ENCODE results near the gene DLG2. TPM values are rescaled to one million over a fixed set of nuclear protein-coding genes. Genes with fewer than 3 reads are reported as not detected.

Gene DLG2
- total RNA-seq, 4 donors from 2014 or later, result 0.18 to 8.3 (median 2.5) TPM

DNA sequence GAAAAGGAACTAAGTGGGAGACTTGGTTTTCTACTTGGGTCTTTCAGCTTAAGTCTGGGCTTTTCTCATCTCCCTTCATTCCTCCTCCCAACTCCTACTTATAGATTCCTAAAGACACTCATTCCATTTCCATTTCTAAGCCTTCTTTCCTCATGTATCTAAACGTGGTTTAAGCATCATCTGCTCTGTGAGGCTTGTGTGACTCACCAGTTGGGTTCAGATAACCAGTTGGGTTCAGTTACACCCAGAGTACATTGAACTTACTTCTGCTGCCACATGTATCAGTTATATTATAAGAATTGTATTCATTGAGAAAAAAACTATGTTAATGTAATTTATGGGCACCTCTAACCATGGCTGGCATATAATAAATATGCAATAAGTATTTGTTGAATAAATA lies 1509.8 kb downstream of the DLG2 start:
- Histone ChIP-seq H3K4me3 (no peak overlapping the region), H3K9me3 (no peaks in the 10 kb centered on the region)

DNA sequence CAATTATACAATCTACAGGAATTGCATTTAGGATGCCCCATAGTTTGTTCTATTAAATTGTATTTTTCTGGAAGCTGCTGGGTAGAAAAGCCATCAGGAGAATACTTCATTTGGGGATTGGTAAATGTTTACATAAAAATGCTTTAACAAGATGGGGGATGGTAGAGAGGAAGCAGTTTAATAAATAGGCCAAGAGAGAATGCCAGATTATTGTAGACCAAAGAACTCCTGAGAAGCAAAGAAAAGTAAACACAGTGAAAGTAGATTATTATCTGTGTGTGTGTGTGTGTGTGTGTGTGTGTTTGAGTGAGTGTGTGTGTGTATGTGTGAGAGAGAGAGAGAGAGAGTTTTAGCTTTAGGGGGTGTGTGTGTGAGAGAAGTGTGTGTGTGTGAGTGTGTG lies 1520.6 kb downstream of the DLG2 start:
- TF ChIP-seq, protein P1, sequence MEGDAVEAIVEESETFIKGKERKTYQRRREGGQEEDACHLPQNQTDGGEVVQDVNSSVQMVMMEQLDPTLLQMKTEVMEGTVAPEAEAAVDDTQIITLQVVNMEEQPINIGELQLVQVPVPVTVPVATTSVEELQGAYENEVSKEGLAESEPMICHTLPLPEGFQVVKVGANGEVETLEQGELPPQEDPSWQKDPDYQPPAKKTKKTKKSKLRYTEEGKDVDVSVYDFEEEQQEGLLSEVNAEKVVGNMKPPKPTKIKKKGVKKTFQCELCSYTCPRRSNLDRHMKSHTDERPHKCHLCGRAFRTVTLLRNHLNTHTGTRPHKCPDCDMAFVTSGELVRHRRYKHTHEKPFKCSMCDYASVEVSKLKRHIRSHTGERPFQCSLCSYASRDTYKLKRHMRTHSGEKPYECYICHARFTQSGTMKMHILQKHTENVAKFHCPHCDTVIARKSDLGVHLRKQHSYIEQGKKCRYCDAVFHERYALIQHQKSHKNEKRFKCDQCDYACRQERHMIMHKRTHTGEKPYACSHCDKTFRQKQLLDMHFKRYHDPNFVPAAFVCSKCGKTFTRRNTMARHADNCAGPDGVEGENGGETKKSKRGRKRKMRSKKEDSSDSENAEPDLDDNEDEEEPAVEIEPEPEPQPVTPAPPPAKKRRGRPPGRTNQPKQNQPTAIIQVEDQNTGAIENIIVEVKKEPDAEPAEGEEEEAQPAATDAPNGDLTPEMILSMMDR (IDR thresholded peaks at IDR 0.05), result no peak
- no peak for TF ChIP-seq POLR2A (IDR thresholded peaks at IDR 0.05)
- no peak overlapping the region for H3K27ac ChIP-seq
- H3K9me3 ChIP-seq, result no peaks in the 10 kb centered on the region
- no peaks in the 10 kb centered on the region for H3K27me3 ChIP-seq
- no peaks in the 10 kb centered on the region for H3K4me1 ChIP-seq
- DNase-seq, result no peak
- no peak overlapping the region for H3K4me3 ChIP-seq
- no peaks in the 10 kb centered on the region for H3K36me3 ChIP-seq

More for the DNA sequence above, 1509.8 kb downstream of the DLG2 start:
- TF ChIP-seq POLR2A (IDR thresholded peaks at IDR 0.05), result no peak
- TF ChIP-seq, protein P1 (IDR thresholded peaks at IDR 0.05), result no peak
- Histone ChIP-seq H3K27me3 (no peaks in the 10 kb centered on the region), H3K27ac (no peak overlapping the region), H3K36me3 (no peaks in the 10 kb centered on the region), H3K4me1 (no peaks in the 10 kb centered on the region)
- no peak for DNase-seq

DNA sequence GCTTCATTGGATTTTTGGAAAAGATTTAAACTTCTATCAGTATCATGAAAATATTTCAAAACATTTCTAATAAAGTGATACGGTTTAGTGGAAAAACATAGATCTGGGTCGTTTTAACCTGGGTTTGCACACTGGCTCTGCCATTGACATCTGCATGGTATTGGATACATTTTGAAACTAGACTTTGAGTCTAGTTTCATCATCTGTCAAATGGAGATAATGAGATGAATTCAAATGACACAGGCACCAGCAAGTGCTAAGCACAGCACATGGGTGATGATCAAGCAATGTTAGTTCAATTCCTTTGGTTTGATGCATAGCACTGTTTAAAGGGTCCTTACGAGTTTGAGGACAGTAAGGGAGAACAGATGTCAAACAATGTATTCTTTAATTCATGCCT lies 1522.0 kb downstream of the DLG2 start:
- no peaks in the 10 kb centered on the region for H3K36me3 ChIP-seq
- H3K4me1 ChIP-seq, result no peaks in the 10 kb centered on the region
- H3K4me3 ChIP-seq, result no peak overlapping the region
- TF ChIP-seq, protein P1 (IDR thresholded peaks at IDR 0.05), result no peak
- no peak for TF ChIP-seq POLR2A (IDR thresholded peaks at IDR 0.05)
- no peak for DNase-seq
- H3K27ac ChIP-seq, result no peak overlapping the region
- H3K27me3 ChIP-seq, result no peaks in the 10 kb centered on the region
- no peaks in the 10 kb centered on the region for H3K9me3 ChIP-seq

DNA sequence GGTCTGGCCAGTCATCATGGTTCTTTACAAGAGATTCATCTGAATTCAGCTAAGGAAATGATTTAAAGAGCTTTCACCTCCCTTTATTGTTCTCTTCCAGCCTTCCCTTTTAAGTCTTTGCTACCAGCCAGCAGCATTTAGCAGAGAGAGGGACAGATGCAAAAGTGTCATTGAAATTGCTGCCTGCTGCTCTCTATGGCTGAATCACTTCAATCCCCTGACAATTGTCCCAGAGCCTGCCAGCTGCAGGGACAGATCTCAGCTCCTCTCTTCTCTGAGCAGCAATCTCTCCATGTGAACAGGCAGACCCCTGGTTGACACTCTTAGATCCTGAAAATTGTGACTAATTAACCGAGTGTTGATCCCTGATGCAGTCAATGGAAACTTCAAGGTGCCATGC lies 1524.0 kb downstream of the DLG2 start:
- H3K27ac ChIP-seq, result no peak overlapping the region
- H3K4me1 ChIP-seq, result no peaks in the 10 kb centered on the region
- no peak for TF ChIP-seq POLR2A (IDR thresholded peaks at IDR 0.05)
- TF ChIP-seq, protein P1 (IDR thresholded peaks at IDR 0.05), result no peak
- no peak for DNase-seq
- H3K4me3 ChIP-seq, result no peak overlapping the region
- no peaks in the 10 kb centered on the region for H3K36me3 ChIP-seq
- H3K27me3 ChIP-seq, result no peaks in the 10 kb centered on the region
- no peaks in the 10 kb centered on the region for H3K9me3 ChIP-seq

DNA sequence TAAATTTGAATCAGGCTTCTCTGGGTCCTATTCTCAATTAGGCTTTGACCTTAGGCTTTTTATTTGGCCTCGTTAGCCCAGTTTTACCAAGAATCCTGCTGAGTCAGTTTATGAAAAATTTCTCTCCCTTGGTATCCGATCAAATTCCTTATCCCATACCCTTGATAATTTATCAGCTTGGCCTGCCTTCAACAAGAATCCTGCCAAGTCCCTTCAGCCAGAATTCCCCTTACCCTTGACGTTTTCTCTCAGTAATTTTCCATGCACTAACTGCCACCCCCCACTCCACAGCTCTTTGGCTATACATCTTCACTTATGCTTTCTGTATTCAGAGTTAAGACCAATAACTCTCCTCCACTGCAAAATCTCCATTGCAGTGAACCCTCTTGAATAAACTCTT lies 1530.0 kb downstream of the DLG2 start:
- TF ChIP-seq POLR2A (IDR thresholded peaks at IDR 0.05), result no peak
- TF ChIP-seq, protein P1 (IDR thresholded peaks at IDR 0.05), result no peak
- DNase-seq, result no peak
- no peaks in the 10 kb centered on the region for H3K4me1 ChIP-seq
- H3K36me3 ChIP-seq, result no peaks in the 10 kb centered on the region
- H3K9me3 ChIP-seq, result no peaks in the 10 kb centered on the region
- no peak overlapping the region for H3K27ac ChIP-seq
- no peaks in the 10 kb centered on the region for H3K27me3 ChIP-seq
- no peak overlapping the region for H3K4me3 ChIP-seq
